ENCODE data around the gene C1orf21.

The C1orf21 gene

DNA sequence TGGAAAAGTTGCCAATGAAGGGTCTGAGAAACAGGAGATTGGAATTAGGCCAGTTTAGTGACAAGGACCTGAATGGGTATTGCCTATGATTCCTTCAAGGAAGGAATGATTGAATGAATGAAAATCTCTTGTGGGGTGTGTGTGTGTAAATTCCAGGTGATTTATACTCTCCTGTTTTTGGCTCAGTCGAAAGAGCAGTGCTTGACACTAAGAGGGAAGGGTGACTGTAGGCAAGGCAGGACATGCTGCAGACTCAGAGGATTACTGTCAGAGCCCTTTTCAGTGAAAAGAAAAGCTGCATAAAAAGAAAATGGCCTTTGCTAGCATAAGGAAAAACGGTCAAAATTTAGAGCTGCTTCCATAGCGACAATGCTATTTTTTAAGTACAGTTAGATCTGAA lies 30.1 kb downstream of the C1orf21 start:
- DNase-seq, result no peak

GRCh38 chr1:184417916-184418315 lies 31.1 kb downstream of the C1orf21 start:
- DNase-seq, result no peak

DNA sequence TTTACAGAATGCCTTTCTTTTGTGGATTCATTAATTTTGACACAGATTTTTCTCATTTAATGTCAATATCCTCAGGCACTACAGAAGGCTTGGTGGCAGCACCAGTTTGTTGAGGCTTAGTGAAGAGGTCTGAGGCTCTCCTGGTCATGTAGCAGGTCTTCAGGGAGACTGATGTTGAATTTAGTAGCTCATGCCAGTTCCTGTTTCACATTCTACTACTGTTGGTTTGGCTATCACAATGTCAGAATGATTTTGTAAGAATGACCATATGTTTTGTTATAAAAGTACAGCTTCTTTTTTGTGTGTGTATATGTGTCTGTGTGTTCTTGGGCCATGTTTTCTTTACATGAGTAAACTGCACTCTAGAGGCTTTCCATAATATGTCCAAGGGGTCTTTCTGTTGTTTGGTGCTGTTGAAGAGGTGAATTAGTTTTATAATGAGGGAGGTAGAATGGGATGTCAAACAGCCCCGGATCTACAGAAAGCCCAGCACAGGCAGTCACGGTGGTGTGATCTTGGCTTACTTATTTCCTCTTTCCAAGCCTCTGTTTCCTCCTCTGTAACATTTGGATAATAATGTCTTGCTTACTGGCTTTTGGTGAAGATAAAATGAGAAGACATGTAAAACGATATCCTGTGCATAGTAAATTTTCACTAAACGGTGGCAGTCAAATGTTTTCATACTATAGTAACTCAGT lies 32.0 kb downstream of the C1orf21 start:
- DNase-seq, result no peak

GRCh38 chr1:184419350-184420161 lies 32.7 kb downstream of the C1orf21 start:
- no peak for DNase-seq

GRCh38 chr1:184422490-184423233 lies 35.8 kb downstream of the C1orf21 start:
- DNase-seq, result no peak

DNA sequence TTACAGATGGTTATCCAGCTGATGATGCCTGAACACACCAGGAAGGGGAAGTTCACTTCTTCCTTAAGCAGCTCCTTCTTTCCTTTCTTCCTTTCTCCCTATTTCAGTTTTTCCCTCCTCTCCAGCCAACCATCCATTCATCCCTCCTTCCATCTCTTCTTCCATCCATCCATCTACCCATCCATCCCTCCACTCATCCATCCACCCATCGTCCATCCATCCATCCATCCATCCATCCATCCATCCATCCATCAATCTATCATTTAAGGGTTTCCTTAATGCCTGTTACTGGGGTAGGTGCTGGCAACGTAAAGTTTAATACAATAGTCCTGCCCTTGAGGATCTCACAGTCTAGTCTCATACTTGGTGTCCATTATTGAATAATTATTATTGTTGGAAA lies 36.8 kb downstream of the C1orf21 start:
- no peak for DNase-seq

DNA sequence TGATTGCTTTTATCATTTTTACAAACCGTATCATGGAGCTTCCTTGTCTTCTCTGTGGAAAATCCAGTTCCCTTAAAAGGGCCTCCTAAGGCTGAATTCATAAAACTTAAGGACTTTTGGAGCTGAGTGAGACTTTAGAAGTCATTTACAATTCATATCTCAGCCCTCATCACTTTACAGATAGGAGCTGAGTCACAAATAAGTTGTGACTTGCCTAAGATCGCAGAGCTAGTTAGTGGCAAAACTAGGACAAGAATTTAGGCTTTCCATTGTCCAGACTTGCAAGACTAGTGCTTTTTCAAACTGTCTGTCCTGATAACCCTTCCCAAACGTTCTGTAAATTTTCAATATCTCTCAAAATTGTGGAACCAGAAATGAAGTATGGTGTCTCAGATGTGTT lies 37.3 kb downstream of the C1orf21 start:
- no peak for DNase-seq

DNA sequence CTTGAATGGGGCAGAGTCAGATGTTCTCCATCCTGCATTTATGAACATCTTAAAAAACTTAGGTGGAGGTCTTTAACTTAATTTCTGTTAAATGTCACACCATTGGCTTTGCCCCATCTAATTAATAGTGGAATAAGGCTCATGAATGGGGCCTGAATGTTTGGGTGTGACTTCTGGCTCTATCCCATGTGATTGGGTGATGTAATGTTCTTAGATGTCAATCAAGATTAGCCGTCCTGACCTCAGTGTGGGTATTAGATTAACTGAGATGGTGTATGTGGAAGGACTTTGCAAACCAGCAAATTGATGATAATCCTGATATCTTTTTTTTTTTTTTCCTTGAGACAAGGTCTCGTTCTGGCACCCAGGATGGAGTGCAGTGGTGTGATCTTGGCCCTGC lies 38.1 kb downstream of the C1orf21 start:
- DNase-seq, result no peak

GRCh38 chr1:184425449-184426277 lies 38.8 kb downstream of the C1orf21 start:
- no peak for DNase-seq

DNA sequence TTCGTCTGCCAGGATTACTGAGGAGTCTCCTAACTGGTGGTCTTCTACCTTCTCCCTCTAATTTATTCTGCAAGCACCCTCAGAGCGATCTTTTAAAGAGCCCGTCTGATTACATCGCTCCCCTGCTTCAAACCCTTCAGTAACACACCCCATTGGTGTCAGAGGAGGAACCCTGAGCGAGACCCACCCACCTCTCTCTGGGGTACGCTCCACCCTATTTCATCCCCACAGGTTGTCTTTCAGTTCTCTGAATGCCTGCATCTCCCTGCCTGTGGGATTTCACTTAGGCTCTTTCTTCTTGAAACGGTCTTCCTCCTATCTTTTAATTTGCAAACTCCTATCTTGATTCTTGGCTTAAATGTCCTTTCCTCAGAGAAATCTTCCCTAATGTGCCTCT lies 39.4 kb downstream of the C1orf21 start:
- no peak for DNase-seq

- DNase-seq, result no peak
Measured at GRCh38 chr1:184427722-184428121, 40.9 kb downstream of the C1orf21 start.

DNA sequence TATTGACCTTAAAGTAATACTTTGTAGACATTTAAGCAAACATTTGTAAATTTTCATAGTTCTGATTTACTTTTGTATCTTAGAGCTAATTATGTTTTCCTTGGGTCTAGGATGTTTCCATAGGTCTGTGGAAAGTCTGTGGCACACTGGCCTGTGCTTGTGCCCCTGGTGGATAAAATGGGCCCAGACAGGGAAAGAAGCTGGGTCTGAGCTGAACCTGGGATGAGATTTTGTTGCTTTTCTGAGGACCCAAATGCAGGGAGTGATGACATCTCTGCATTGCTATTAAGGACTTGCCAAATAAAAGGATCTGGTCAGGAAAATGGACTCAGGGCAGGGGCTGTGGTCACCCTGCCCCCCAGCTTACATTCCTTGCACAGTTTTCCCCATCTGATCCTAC lies 41.8 kb downstream of the C1orf21 start:
- DNase-seq, result no peak

GRCh38 chr1:184429335-184429734 lies 42.5 kb downstream of the C1orf21 start:
- DNase-seq, result no peak

GRCh38 chr1:184433956-184434502 lies 47.2 kb downstream of the C1orf21 start:
- DNase-seq, result peak; percentile 36

- no peak for DNase-seq
Measured at GRCh38 chr1:184437291-184437690, 50.5 kb downstream of the C1orf21 start.

DNA sequence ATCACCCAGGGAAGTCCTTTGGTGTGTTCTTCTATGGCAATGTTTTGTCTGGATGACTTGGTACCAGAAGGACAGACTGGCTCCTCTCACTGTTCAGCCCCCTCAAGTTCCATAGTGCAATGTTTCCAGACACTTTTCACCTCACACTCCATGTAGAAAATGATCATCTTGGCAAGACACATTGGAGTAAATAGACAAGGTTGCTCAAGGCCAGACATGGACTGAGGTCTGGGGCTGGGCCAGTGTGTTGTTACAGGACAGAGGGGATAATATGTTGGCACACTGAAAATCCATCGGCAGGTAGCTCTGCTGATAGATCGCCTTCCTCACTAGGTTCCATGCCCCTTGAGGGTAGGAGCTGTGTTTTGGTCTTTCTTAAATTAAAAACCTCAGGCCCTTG lies 51.5 kb downstream of the C1orf21 start:
- no peak for DNase-seq

DNA sequence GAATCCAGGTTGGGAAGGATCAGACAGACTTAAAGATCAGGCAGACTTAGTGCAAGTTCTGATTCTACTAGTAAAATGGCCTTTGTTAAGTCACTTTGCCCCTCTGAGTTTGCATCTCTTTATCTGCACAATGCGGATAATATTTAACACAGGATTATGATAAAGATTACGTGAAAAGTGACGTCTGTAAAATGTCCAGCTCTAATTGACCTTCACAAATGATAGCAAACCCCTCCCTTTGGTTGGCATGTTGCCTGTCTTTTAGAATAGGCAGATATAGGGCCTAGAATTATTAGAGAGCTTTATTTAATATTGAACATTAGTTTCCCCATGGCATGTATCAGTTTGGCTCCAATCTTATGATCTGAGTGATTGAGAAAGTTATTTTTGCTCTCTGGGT lies 55.4 kb downstream of the C1orf21 start:
- DNase-seq, result no peak

GRCh38 chr1:184443201-184443600 lies 56.4 kb downstream of the C1orf21 start:
- no peak for DNase-seq

DNA sequence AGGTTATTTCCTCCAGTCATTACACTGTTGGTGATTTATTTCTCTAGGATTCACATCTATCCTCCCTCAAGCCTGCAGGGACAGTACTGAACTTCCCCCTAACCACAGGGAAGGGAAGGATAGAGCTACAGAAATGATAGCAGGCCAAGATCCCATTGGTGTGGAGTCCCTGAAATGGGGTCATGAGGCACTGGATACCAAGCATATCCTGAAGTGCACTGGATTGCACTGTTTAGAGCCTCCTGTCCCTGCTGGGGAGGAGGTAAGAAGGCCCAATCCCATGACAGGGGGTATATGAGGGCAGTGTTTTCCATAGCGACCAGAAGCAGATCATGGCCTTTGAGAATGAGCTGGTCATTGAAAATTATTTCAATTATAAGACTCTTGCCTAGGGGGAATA lies 56.8 kb downstream of the C1orf21 start:
- no peak for DNase-seq

- no peak for DNase-seq
Measured at GRCh38 chr1:184445997-184446396, 59.2 kb downstream of the C1orf21 start.

- DNase-seq, result no peak
Measured at GRCh38 chr1:184447651-184448185, 60.9 kb downstream of the C1orf21 start.

DNA sequence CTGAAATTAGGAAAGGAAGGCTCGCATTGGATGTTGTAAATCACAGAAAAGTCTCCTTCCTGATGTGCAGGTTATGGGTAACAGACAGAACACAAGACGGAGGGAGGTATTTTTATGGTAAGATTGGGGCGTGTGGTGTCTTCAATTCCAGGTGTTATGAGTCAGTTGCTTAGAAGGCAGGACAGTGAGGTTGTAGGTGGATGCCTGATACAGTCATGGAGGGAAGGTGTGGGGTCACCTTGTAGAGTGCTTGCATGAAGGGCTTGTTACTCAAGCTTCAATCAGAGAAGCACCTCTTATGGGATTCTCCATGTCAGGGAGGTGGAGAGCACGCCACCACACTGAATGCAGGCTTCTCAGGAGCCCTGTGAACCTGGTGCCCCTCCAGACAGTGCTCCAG lies 63.1 kb downstream of the C1orf21 start:
- DNase-seq, result no peak

Measured in NCI-H1436 (cell line).